Inferior parietal cortex (tissue), 1 donor: Measurements from ENCODE around the gene TRIO.
A peak's percentile ranks its signal among the peaks of the same experiment; 100 is the strongest.

Experiments used
- DNase-seq: peaks from one replicate; pipeline ENCODE4 v3.0.0-alpha.2; 2016; ENCODE audit errors: extremely low spot score

Gene TRIO

GRCh38 chr5:14295610-14296009 lies 152.5 kb downstream of the TRIO start:
- no peak for DNase-seq

- peak; percentile 68 for DNase-seq
These were observed 153.6 kb downstream of the TRIO start for GRCh38 chr5:14296533-14297331.

GRCh38 chr5:14297697-14298096 lies 154.6 kb downstream of the TRIO start:
- no peak for DNase-seq

GRCh38 chr5:14298126-14298847 lies 155.1 kb downstream of the TRIO start:
- DNase-seq: no peak

- no peak for DNase-seq
These were observed 156.5 kb downstream of the TRIO start for GRCh38 chr5:14299666-14300065.

- DNase-seq: no peak
These were observed 158.0 kb downstream of the TRIO start for GRCh38 chr5:14301186-14301585.

GRCh38 chr5:14302330-14302729 lies 159.2 kb downstream of the TRIO start:
- DNase-seq: no peak

GRCh38 chr5:14305045-14305444 lies 161.9 kb downstream of the TRIO start:
- no peak for DNase-seq

- DNase-seq: no peak
These were observed 163.2 kb downstream of the TRIO start for GRCh38 chr5:14306329-14306815.

GRCh38 chr5:14308384-14309154 lies 165.4 kb downstream of the TRIO start:
- DNase-seq: no peak

- no peak for DNase-seq
These were observed 166.1 kb downstream of the TRIO start for GRCh38 chr5:14309199-14309598.

GRCh38 chr5:14309878-14310531 lies 166.9 kb downstream of the TRIO start:
- no peak for DNase-seq

- DNase-seq: no peak
These were observed 167.8 kb downstream of the TRIO start for GRCh38 chr5:14310901-14311300.

- no peak for DNase-seq
These were observed 171.0 kb downstream of the TRIO start for GRCh38 chr5:14313986-14314690.

- no peak for DNase-seq
These were observed 173.3 kb downstream of the TRIO start for GRCh38 chr5:14316471-14316870.

- no peak for DNase-seq
These were observed 176.0 kb downstream of the TRIO start for GRCh38 chr5:14319102-14319501.

- no peak for DNase-seq
These were observed 178.8 kb downstream of the TRIO start for GRCh38 chr5:14321936-14322335.

GRCh38 chr5:14322437-14323187 lies 179.5 kb downstream of the TRIO start:
- DNase-seq: no peak

- no peak for DNase-seq
These were observed 180.3 kb downstream of the TRIO start for GRCh38 chr5:14323466-14323865.

- no peak for DNase-seq
These were observed 182.2 kb downstream of the TRIO start for GRCh38 chr5:14325369-14325768.
